Measurements from ENCODE around the gene TARM1. TPM values are rescaled to one million over a fixed set of nuclear protein-coding genes. Genes with fewer than 3 reads are reported as not detected.

TARM1 gene
- polyA plus RNA-seq, 1 of the 3 experiments (the other 2 are of a cell fraction), result not detected

- no peaks in the 10 kb centered on the region for H4K20me1 ChIP-seq (ENCODE audit: insufficient read depth)
- 96% methylated on average over 25 of the region's 41 CpGs for WGBS (ENCODE audit: low lambda C conversion rate)
- H3K4me2 ChIP-seq, result no peak overlapping the region
- no peak overlapping the region for H3K9ac ChIP-seq
- no peak overlapping the region for H2AFZ ChIP-seq (ENCODE audit: low read depth)
- TF ChIP-seq GATA2 (CRISPR knock-in tag; IDR thresholded peaks at IDR 0.05), result no peak
- TF ChIP-seq SIN3A (IDR thresholded peaks at IDR 0.05; ENCODE audit: borderline replicate concordance, low read depth, low read length), result no peak
- no peak for TF ChIP-seq PBX3 (IDR thresholded peaks at IDR 0.05)
- peaks cover 0 to 60% of the 10 kb centered on the region in 2 experiments for H3K36me3 ChIP-seq (replicated peaks in 1 of 2; ENCODE audit: control insufficient read depth in 1 of 2, insufficient read depth in 2 of 2, low read length in 1 of 2)
- no peaks in the 10 kb centered on the region for H3K9me2 ChIP-seq
- no peaks in the 10 kb centered on the region for H3F3A ChIP-seq (replicated peaks; ENCODE audit: insufficient read depth)
- no peak overlapping the region for H3K4me3 ChIP-seq (ENCODE audit: low read depth in 2 of 2, low read length in 1 of 2)
- CTCF ChIA-PET, result no interaction called here
- H3K9me3 ChIP-seq, result no peaks in the 10 kb centered on the region
- POLR2A ChIA-PET, result no interaction called here
- H3K27ac ChIP-seq (ENCODE audit: low read depth in 2 of 2, low read length in 1 of 2), result no peak overlapping the region
- H3K27me3 ChIP-seq (ENCODE audit: insufficient read depth), result no peaks in the 10 kb centered on the region
- H3K4me1 ChIP-seq (ENCODE audit: control insufficient read depth in 1 of 2, insufficient read depth in 2 of 2, low read depth in 1 of 2, low read length in 1 of 2), result no peaks in the 10 kb centered on the region
- H3K79me2 ChIP-seq (ENCODE audit: insufficient read depth), result no peaks in the 10 kb centered on the region
- no peak for DNase-seq
Measured at GRCh38 chr19:54128796-54129616, 47.8 kb upstream of the TARM1 start.

- Histone ChIP-seq H4K20me1 (ENCODE audit: insufficient read depth) (no peaks in the 10 kb centered on the region), H3K4me1 (ENCODE audit: control insufficient read depth in 1 of 2, insufficient read depth in 2 of 2, low read depth in 1 of 2, low read length in 1 of 2) (no peaks in the 10 kb centered on the region), H3K4me3 (ENCODE audit: low read depth in 2 of 2, low read length in 1 of 2) (no peak overlapping the region), H3K9me2 (no peaks in the 10 kb centered on the region), H3K9ac (no peak overlapping the region), H3K4me2 (no peak overlapping the region), H3F3A (replicated peaks; ENCODE audit: insufficient read depth) (no peaks in the 10 kb centered on the region), H3K79me2 (ENCODE audit: insufficient read depth) (no peaks in the 10 kb centered on the region), H3K9me3 (no peaks in the 10 kb centered on the region), H3K36me3 (replicated peaks in 1 of 2; ENCODE audit: control insufficient read depth in 1 of 2, insufficient read depth in 2 of 2, low read length in 1 of 2) (peaks cover 0 to 66% of the 10 kb centered on the region in 2 experiments), H2AFZ (ENCODE audit: low read depth) (no peak overlapping the region), H3K27ac (ENCODE audit: low read depth in 2 of 2, low read length in 1 of 2) (no peak overlapping the region), H3K27me3 (ENCODE audit: insufficient read depth) (no peaks in the 10 kb centered on the region)
- DNase-seq, result no peak
- TF ChIP-seq RCOR1 (IDR thresholded peaks at IDR 0.05; ENCODE audit: low read length) (no peak), NRF1 (IDR thresholded peaks at IDR 0.05; ENCODE audit: low read depth, low read length) (no peak), GATA2 (CRISPR knock-in tag; IDR thresholded peaks at IDR 0.05) (no peak), EZH2phosphoT487 (IDR thresholded peaks at IDR 0.05; ENCODE audit: borderline replicate concordance, low read depth) (no peak), JUND (IDR thresholded peaks at IDR 0.05) (no peak), RAD21 (IDR thresholded peaks at IDR 0.05; ENCODE audit: low read length) (no peak), SIN3A (IDR thresholded peaks at IDR 0.05; ENCODE audit: borderline replicate concordance, low read depth, low read length) (no peak), USF1 (IDR thresholded peaks at IDR 0.05; ENCODE audit: borderline replicate concordance, low read depth) (no peak), FOXM1 (IDR thresholded peaks at IDR 0.05; ENCODE audit: low read depth) (no peak), PBX3 (IDR thresholded peaks at IDR 0.05) (no peak), REST (IDR thresholded peaks at IDR 0.05; ENCODE audit: low read depth, low read length) (no peak), POLR2AphosphoS5 (IDR thresholded peaks at IDR 0.05; ENCODE audit: low read depth, low read length) (no peak), FOXJ3 (CRISPR knock-in tag; IDR thresholded peaks at IDR 0.05) (no peak)
- 89% methylated on average over 19 of the region's 20 CpGs for WGBS (ENCODE audit: low lambda C conversion rate)
- ChIA-PET CTCF (no interaction called here), POLR2A (no interaction called here)
Measured at GRCh38 chr19:54128441-54128725, 47.2 kb upstream of the TARM1 start.

All from SK-N-SH (cell line).